Natural killer cell (primary cell): ENCODE results near the gene PRTN3. TPM values are rescaled to one million over a fixed set of nuclear protein-coding genes. Genes with fewer than 3 reads are reported as not detected.

Experiments used
- ATAC-seq, 3 donors: fragments of 150-1000 bp in 2 of 3; fragments of 200-7000 bp in 1 of 3; cut with Tn5 transposase; 1 replicate in 1 of 3; 2 replicates in 2 of 3; pipeline ENCODE4 v1.10.0; 2021; ENCODE audit warnings: mild to moderate bottlenecking in 2 of 3, moderate library complexity in 2 of 3
- DNase-seq, 2 donors: peaks; one replicate each; pipeline versions ENCODE4 v3.0.0 to v3.0.0-alpha.2; 2013 to 2021; ENCODE audit warnings: mixed read lengths in 1 of 2
- H3K27ac ChIP-seq: one replicate; pipeline ENCODE4 v1.5.1; 2013; ENCODE audit warnings: mild to moderate bottlenecking, low read length
- H3K27me3 ChIP-seq: one replicate; pipeline ENCODE4 v1.6.1; 2013; ENCODE audit warnings: low read length; ENCODE audit not compliant: control insufficient read depth, insufficient read depth
- H3K36me3 ChIP-seq: one replicate; pipeline ENCODE4 v1.6.1; 2013; ENCODE audit warnings: low read length; ENCODE audit not compliant: control insufficient read depth, insufficient read depth
- H3K4me1 ChIP-seq: one replicate; pipeline ENCODE4 v1.6.1; 2013; ENCODE audit warnings: low read length; ENCODE audit not compliant: control insufficient read depth, insufficient read depth
- H3K4me3 ChIP-seq: one replicate; pipeline ENCODE4 v1.5.1; 2013; ENCODE audit warnings: low read length
- H3K9me3 ChIP-seq: one replicate; pipeline ENCODE4 v1.6.1; 2013; ENCODE audit warnings: low read length; ENCODE audit not compliant: control insufficient read depth, insufficient read depth
- H3K27ac Mint-ChIP-seq, 2 donors: one replicate each; pipeline ENCODE4 v1.8.0; 2022; ENCODE audit warnings: mild to moderate bottlenecking in 2 of 2, mixed read lengths in 2 of 2, moderate library complexity in 1 of 2
- H3K27me3 Mint-ChIP-seq, 2 donors: one replicate each; pipeline ENCODE4 v1.8.0; 2022; ENCODE audit warnings: low read depth in 2 of 2, mixed read lengths in 2 of 2
- H3K36me3 Mint-ChIP-seq: one replicate; pipeline ENCODE4 v1.8.0; 2022; ENCODE audit warnings: mixed read lengths
- H3K4me1 Mint-ChIP-seq, 2 donors: one replicate each; pipeline ENCODE4 v1.8.0; 2022; ENCODE audit warnings: mixed read lengths in 2 of 2
- H3K4me3 Mint-ChIP-seq: one replicate; pipeline ENCODE4 v1.8.0; 2022; ENCODE audit warnings: mild to moderate bottlenecking, moderate library complexity, mixed read lengths
- H3K9me3 Mint-ChIP-seq, 2 donors: one replicate each; pipeline ENCODE4 v1.8.0; 2022; ENCODE audit warnings: mixed read lengths in 2 of 2
- WGBS: methylation state at CpG from one replicate; pipeline ENCODE4 v1.1.7; 2013; ENCODE audit warnings: missing lambda C conversion rate; ENCODE audit not compliant: insufficient coverage; 5-methylcytosine and 5-hydroxymethylcytosine counted together
- intact Hi-C: fragments of 100-400 bp; cut with micrococcal nuclease; formaldehyde crosslinking; loops from one replicate; pipeline ENCODE4 v1.14.2; 2022
- total RNA-seq, 4 donors: library from RNA; stranded (reverse); fragments of 120-200 nt in 1 of 4; gene quantifications; one replicate each; pipeline versions ENCODE4 v1.2.3 to v1.2.4, GENCODE V29; 2013 to 2022
- TF ChIP-seq, protein P1 (sequence below): fragments of 200-600 bp; IDR thresholded peaks from one replicate; pipeline ENCODE4 v1.8.0; 2022; ENCODE audit warnings: antibody characterized with exemption

Gene PRTN3
- total RNA-seq, 3 donors from 2014 or later (not counting 1 experiment from before 2014, with no cell fraction given), result 0.36 to 0.73 TPM; not detected in 1

GRCh38 chr19:882871-883497 is 42.2 kb downstream of the PRTN3 start:
- ATAC-seq, result no peak
- Mint-ChIP-seq H3K27me3 (no peaks in the 10 kb centered on the region), H3K27ac (no peak overlapping the region), H3K36me3 (no peaks in the 10 kb centered on the region), H3K4me3 (no peak overlapping the region), H3K4me1 (no peaks in the 10 kb centered on the region), H3K9me3 (no peaks in the 10 kb centered on the region)
- Histone ChIP-seq H3K4me3 (no peak overlapping the region), H3K36me3 (peaks cover 57% of the 10 kb centered on the region), H3K4me1 (peaks cover 16% of the 10 kb centered on the region), H3K27me3 (no peaks in the 10 kb centered on the region), H3K27ac (no peak overlapping the region), H3K9me3 (no peaks in the 10 kb centered on the region)
- intact Hi-C loops, result no loop called here
- DNase-seq, result no peak
- 96% methylated on average over 20 of the region's 30 CpGs for WGBS
- TF ChIP-seq, protein P1, sequence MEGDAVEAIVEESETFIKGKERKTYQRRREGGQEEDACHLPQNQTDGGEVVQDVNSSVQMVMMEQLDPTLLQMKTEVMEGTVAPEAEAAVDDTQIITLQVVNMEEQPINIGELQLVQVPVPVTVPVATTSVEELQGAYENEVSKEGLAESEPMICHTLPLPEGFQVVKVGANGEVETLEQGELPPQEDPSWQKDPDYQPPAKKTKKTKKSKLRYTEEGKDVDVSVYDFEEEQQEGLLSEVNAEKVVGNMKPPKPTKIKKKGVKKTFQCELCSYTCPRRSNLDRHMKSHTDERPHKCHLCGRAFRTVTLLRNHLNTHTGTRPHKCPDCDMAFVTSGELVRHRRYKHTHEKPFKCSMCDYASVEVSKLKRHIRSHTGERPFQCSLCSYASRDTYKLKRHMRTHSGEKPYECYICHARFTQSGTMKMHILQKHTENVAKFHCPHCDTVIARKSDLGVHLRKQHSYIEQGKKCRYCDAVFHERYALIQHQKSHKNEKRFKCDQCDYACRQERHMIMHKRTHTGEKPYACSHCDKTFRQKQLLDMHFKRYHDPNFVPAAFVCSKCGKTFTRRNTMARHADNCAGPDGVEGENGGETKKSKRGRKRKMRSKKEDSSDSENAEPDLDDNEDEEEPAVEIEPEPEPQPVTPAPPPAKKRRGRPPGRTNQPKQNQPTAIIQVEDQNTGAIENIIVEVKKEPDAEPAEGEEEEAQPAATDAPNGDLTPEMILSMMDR, result no peak

DNA sequence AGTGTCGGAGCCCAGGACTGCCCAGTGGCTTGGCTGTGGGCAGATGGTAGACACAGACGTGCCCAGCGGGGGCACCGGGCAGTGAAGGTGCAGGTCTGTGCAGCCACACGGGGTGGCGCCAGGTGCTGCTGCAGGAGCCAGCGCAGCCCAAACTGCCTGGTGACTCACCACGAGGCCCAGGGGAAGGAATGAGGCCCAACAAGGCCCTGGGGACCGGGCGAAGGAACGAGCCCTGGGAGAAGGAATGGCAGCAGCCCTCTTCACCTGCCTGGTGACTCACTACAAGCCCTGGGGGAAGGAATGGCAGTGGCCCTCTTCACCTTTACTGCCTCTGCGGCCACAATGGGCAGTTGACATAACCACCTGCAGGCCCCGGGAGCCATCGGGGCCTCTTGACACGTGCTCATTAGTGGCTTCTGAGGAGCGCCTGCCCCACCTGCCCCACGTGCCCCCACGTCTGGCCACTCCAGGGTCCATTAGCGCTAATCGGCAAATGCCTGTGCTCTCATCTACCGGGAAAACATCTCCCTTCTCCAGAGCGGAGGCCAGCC is 42.9 kb downstream of the PRTN3 start:
- Histone ChIP-seq H3K27me3 (no peaks in the 10 kb centered on the region), H3K27ac (no peak overlapping the region), H3K4me3 (no peak overlapping the region), H3K36me3 (peaks cover 58% of the 10 kb centered on the region), H3K4me1 (peaks cover 22% of the 10 kb centered on the region), H3K9me3 (no peaks in the 10 kb centered on the region)
- DNase-seq (no peak), ATAC-seq (no peak)
- TF ChIP-seq, protein P1, result no peak
- Mint-ChIP-seq H3K36me3 (no peaks in the 10 kb centered on the region), H3K9me3 (no peaks in the 10 kb centered on the region), H3K4me1 (no peaks in the 10 kb centered on the region), H3K27ac (no peak overlapping the region), H3K27me3 (no peaks in the 10 kb centered on the region), H3K4me3 (no peak overlapping the region)
- intact Hi-C loops, result no loop called here
- WGBS, result 95% methylated on average over 22 of the region's 22 CpGs

DNA sequence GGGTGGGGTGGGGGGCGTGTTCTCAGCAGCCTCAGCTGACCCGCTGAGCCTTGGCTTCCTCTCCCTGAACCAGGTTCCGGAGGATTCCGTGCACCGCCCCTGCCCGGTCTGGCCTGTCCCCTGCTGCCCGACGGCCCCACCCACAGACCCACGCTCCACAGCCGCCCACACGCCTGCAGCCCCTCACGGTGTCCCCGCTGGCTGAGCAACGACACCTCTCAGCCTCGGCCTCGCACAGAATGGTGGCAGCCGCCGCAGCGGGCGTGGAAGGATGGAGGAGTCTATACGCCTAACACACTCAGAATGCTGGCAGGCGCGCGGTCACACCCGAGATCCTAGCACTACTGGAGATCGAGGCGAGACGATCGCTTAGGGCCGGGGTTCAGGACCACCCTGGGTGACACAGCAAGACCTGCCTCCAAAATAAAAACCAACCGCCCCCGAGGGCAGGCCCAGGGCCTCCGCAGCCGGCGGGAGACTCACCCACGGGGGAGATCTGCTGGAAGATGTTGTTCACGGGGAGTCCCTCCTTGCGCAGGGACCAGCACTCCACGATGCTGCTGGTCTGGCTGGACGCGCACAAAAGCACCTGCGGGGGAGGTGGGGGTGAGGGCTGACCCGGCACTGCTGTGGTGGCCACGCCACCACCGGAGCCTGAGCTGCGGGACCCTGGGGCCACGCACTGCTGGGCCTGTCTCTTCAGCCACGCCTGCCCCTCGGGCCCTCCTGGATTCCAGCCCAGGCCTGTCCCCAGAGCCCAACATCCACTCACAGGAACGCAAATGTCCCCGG is 43.8 kb downstream of the PRTN3 start:
- Histone ChIP-seq H3K36me3 (peaks cover 60% of the 10 kb centered on the region), H3K4me1 (peaks cover 31% of the 10 kb centered on the region), H3K27ac (no peak overlapping the region), H3K4me3 (no peak overlapping the region), H3K27me3 (no peaks in the 10 kb centered on the region), H3K9me3 (no peaks in the 10 kb centered on the region)
- Mint-ChIP-seq H3K9me3 (no peaks in the 10 kb centered on the region), H3K36me3 (no peaks in the 10 kb centered on the region), H3K4me1 (no peaks in the 10 kb centered on the region), H3K27me3 (no peaks in the 10 kb centered on the region), H3K27ac (no peak overlapping the region), H3K4me3 (no peak overlapping the region)
- 97% methylated on average over 51 of the region's 51 CpGs for WGBS
- ATAC-seq, result no peak
- TF ChIP-seq, protein P1, result no peak
- DNase-seq, result no peak
- intact Hi-C loops, result no loop called here
